Brain microvascular endothelial cell (primary cell): ENCODE measurements around the gene HLA-DMA.
A peak's percentile ranks its signal among the peaks of the same experiment; 100 is the strongest.

ENCODE experiments used
- DNase-seq: peaks from one replicate; pipeline ENCODE4 v3.0.0-alpha.2; 2020
- H3K27ac ChIP-seq: fragments of 250-450 bp; sonication (Bioruptor Pico); 2 replicates; pipeline ENCODE4 v1.5.1; 2020; ENCODE audit warnings: mild to moderate bottlenecking, moderate library complexity
- H3K27me3 ChIP-seq: fragments of 250-450 bp; sonication (Bioruptor Pico); replicated peaks from 2 replicates; pipeline ENCODE4 v1.5.1; 2020; ENCODE audit warnings: mild to moderate bottlenecking
- H3K36me3 ChIP-seq: fragments of 250-450 bp; sonication (Bioruptor Pico); replicated peaks from 2 replicates; pipeline ENCODE4 v1.5.1; 2020; ENCODE audit warnings: mild to moderate bottlenecking
- H3K4me3 ChIP-seq: 2 replicates; pipeline ENCODE4 v1.5.1; 2011; ENCODE audit warnings: low read depth, mild to moderate bottlenecking, control low read depth, low read length, moderate library complexity
- in situ Hi-C: cut with HindIII; loops from 2 replicates; pipeline ENCODE4 v1.10.0; 2017; ENCODE audit warnings: low sequenced_read_pairs, low pct_ligation_motif_present
- TF ChIP-seq, protein P1 (sequence below): IDR thresholded peaks from 2 replicates; pipeline ENCODE4 v1.5.1; 2011; ENCODE audit warnings: low read depth, mild to moderate bottlenecking, moderate library complexity, low read length, control low read depth, inconsistent platforms; ENCODE audit errors: missing control alignments

Gene HLA-DMA

DNA sequence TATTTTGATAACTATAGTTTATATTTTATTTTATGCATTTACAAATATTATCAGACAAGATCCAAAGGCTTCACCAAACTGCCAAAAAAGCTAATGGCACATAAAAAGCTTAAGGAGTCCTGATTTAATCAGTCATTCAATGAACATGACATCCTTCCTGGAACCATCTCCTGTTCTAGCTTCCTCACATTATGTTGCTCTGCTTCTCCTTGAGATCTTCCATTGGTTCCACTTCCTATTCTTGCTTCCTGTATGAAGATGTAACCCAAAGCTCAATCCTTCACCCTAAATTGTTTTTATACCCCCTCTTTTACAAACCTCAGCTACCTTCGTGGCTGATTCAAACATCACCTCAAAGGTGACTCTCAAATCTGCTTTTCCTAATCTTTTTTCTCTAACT is 11.0 kb upstream of the HLA-DMA start:
- TF ChIP-seq, protein P1, sequence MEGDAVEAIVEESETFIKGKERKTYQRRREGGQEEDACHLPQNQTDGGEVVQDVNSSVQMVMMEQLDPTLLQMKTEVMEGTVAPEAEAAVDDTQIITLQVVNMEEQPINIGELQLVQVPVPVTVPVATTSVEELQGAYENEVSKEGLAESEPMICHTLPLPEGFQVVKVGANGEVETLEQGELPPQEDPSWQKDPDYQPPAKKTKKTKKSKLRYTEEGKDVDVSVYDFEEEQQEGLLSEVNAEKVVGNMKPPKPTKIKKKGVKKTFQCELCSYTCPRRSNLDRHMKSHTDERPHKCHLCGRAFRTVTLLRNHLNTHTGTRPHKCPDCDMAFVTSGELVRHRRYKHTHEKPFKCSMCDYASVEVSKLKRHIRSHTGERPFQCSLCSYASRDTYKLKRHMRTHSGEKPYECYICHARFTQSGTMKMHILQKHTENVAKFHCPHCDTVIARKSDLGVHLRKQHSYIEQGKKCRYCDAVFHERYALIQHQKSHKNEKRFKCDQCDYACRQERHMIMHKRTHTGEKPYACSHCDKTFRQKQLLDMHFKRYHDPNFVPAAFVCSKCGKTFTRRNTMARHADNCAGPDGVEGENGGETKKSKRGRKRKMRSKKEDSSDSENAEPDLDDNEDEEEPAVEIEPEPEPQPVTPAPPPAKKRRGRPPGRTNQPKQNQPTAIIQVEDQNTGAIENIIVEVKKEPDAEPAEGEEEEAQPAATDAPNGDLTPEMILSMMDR, result no peak
- DNase-seq, result no peak
- in situ Hi-C loops, result no loop called here
- Histone ChIP-seq H3K27ac (no peak overlapping the region), H3K27me3 (no peaks in the 10 kb centered on the region), H3K4me3 (no peak overlapping the region), H3K36me3 (no peaks in the 10 kb centered on the region)

DNA sequence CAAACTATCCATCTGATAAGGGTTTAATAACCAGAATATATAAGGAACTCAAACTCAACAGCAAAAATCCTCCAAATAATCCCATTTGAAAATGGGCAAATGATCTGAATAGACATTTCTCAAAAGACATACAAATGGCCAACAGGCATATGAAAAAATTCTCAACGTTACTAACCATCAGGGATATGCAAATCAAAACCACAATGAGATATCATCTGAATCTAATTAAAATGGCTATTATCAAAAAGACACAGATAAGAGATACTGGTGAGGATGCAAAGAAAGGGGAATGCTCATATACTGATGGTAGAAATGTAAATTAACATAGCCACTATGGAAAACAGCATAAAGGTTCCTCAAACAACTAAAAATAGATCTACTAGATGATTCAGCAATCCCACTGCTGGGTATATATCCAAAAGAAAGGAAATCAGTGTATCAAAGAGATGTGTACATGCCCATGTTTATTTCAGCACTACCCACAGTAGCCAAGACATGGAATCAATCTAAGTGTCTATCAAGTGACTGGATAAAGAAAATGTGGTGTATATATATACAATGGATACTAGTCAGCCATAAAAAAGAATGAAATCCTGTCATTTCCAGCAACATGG is 9.4 kb upstream of the HLA-DMA start:
- Histone ChIP-seq H3K36me3 (no peaks in the 10 kb centered on the region), H3K27ac (no peak overlapping the region), H3K27me3 (no peaks in the 10 kb centered on the region), H3K4me3 (no peak overlapping the region)
- no peak for DNase-seq
- in situ Hi-C loops, result no loop called here
- TF ChIP-seq, protein P1, result no peak

DNA sequence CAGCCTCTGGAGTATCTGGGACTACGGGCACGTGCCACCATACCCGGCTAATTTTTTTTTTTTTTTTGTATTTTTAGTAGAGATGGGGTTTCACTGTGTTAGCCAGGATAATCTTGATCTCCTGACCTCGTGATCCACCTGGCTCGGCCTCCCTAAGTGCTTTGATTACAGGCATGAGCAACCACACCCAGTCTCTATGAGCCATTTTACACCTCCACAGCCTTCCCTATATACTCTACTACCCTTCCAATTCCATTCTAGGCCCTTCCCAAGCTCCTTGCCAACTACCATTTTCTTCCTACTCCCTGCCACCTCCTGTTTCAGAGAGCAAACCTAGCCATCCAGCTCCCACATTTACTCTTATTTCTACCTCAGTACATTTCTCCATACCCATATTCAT is 7.7 kb upstream of the HLA-DMA start:
- Histone ChIP-seq H3K27me3 (no peaks in the 10 kb centered on the region), H3K4me3 (no peak overlapping the region), H3K36me3 (no peaks in the 10 kb centered on the region), H3K27ac (no peak overlapping the region)
- no peak for DNase-seq
- TF ChIP-seq, protein P1, result no peak
- in situ Hi-C loops, result no loop called here

DNA sequence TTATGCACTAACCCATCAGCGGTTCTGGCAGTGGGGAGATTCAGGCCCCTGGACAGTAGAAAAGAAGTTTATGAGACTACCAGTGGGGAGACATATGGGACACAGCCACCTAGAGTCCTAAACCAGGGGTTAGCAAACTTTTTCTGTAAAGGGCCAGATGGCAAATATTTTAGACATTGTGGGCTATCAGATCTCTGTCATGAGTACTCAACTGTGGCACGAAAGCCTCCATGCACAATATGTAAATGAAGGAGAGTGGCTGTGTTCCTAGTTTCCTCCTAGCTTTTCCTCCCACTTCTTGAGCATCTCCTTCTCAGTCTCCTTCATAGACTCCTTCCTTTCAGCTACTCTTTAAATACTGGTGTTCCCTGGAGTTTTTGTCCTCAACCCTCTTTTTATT is 3.3 kb upstream of the HLA-DMA start:
- in situ Hi-C loops, result no loop called here
- H3K36me3 ChIP-seq, result no peaks in the 10 kb centered on the region
- H3K4me3 ChIP-seq, result no peak overlapping the region
- DNase-seq, result no peak
- no peaks in the 10 kb centered on the region for H3K27me3 ChIP-seq
- TF ChIP-seq, protein P1, result no peak
- no peak overlapping the region for H3K27ac ChIP-seq

DNA sequence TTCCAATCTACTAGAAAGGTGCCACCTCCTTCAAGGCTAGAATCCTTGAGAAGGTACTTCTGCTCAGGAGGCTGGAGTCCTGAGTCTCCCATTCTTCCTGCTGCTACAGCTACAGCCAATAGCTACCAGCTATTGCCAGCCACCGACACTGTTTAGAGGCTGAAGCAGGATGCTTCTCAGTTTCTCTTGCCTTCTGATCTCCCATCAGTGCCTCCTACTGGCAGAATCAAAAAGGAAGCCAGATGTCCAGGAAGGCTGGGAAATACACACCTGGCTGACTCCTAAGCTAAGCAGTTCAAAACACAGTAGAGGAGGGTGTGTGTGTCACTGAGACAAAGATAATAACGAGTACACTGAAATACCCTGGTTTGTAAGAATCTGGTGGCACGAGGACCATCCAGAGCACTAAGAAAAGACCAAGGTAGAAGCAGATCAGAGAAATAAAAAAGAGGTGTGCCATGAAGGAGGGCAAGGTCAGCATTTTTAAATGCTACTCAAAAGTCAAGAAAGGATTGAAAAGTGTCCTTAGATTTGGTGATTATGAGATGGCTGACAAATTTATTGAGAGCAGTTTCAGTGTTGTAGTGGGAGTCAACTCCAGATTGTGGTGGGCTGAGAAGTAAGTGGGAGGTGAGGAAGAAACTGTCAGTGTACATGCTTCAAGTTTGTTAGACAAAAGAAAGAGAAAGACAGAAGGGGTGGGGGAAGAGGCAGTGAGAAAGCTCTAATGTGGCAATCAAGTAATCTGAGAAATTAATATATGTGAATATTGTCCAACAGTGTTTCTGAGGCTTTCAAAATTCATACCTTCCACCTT is 2.3 kb upstream of the HLA-DMA start:
- H3K4me3 ChIP-seq, result no peak overlapping the region
- in situ Hi-C loops, result no loop called here
- no peaks in the 10 kb centered on the region for H3K27me3 ChIP-seq
- DNase-seq, result no peak
- H3K27ac ChIP-seq, result no peak overlapping the region
- TF ChIP-seq, protein P1, result peak; percentile 63
- no peaks in the 10 kb centered on the region for H3K36me3 ChIP-seq
